ENCODE data around the gene WAS.

The WAS gene

DNA sequence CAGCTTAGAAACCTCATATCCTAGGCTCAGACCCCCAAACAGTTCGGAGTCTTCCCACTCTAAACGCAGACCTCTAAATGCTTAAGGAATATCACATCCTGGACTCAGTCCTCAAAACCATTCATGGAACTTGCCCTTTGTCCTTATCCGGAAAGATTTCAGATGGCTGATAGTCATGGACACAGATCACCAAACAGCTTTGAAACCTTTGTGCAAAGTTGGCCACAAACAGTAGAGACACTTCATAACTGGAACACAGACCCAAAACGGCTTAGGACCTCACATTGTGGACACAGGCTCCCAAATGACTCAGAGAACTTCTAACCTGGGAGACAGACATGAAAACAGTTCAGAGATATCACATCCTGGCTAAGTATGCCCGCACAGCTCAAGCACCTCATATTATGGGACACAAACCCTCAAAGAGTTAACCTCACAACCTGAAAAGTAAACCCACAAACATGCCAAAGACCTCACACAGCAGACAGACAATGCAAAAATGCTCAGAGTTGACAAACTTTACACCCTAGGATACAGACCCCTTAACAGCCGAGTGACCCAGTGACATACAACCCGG is 28.4 kb downstream of the WAS start:
- no peak for DNase-seq (ENCODE audit: low read depth in 2 of 2)

DNA sequence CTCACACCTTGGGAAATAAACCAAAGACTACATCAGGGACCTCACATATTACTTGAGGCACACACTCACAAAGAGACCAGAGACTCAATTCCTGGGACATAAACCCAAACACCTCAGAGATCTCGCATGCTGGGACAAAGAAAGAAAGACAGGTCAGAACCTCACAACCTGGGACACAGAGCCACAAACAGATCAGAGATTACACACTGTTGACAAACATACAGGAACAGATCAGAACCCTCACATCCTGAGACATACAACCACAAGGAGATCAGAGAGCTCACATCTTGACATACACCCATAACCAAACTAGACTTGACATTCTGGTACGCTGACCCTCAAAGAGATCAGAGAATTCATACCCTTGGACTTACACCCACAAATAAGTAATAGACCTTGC is 30.2 kb downstream of the WAS start:
- no peak for DNase-seq (ENCODE audit: low read depth in 2 of 2)

DNA sequence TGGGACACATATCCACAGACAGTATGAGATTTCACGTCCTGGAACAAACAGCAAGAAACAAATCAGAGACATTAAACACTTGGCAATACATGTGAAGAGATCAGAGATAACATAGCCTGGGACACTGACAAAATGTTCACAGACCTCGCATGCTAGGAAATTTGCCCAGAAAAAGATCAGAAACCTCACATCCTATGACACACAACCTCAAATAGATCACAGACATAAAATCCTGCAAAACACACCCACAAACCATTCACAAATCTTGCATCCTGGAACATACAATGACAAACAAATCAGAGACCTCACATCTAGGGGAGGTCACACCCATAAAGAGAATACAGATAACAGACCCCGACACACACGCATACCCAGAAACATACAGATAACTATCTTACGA is 31.0 kb downstream of the WAS start:
- DNase-seq (ENCODE audit: low read depth in 2 of 2): no peak

DNA sequence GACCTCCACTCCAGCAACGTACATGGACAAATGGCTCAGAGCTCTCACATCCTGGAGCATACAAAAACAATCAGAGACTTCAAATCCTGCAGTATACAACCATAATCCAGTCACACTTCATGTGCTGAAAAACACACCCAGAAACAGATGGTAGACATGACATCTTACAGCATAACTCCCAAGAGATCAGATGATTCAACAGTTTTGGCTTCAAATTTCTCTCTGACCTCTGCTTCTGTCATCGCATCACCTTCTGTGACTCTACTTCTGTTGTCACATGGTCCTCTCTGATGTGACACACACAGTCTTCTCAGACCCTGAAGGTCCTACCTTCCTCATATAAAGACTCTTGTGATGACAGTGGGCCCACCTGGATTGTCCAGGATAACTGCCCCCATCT is 31.5 kb downstream of the WAS start:
- no peak for DNase-seq (ENCODE audit: low read depth in 2 of 2)

- DNase-seq (ENCODE audit: low read depth in 2 of 2): no peak
Observed at GRCh38 chrX:48715876-48716502, 32.4 kb downstream of the WAS start.

GRCh38 chrX:48719958-48720357 is 36.4 kb downstream of the WAS start:
- no peak for DNase-seq (ENCODE audit: low read depth in 2 of 2)

DNA sequence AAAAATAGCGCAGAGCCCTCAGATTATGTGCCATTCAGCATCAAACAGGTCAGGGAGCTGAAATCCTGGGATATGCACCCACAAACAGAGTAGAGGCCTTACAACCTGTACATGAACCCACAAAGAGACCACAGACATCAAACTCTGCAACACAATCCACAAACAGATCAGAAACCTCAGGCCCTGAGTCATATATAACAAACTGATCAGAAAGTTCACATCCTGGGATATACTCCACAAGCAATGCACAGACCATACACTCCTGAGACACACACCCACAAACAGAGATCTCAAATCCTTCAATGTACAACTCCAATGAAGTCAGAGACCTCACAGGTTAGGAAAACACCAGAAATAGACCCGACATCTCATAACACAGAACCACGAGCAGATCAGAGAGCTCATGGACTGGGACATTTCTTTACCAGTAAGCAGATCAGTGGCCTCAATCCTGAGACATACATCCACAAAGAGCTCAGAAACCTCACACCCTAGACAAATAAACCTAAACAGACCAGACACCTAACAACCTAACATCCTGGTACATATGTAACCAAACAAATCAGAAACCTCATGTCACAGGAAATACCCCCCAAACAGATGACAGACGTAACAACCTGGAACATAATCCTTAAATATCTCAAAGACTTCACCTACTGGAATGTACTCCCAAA is 37.1 kb downstream of the WAS start:
- DNase-seq (ENCODE audit: low read depth in 2 of 2): no peak

DNA sequence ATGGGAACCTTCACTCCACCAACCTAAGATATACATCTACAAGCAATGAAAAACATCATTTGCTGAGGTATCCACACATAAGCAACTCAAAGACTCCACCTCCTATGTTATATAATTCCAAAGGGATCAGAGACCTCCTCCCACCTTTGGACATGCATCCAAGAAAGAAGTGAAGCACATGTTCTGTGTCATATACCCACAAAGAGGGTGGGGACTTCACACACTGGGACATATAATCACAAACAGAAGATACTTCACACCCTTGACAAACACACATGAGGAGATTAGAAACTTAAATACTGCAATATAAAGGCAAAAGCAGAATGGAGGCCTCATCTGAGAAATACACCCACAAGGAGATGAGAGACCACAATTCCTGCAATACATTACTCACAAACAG is 38.3 kb downstream of the WAS start:
- DNase-seq (ENCODE audit: low read depth in 2 of 2): no peak

- DNase-seq (ENCODE audit: low read depth in 2 of 2): no peak
Observed at GRCh38 chrX:48726596-48726995, 43.0 kb downstream of the WAS start.

GRCh38 chrX:48728653-48729052 is 45.1 kb downstream of the WAS start:
- no peak for DNase-seq (ENCODE audit: low read depth in 2 of 2)

DNA sequence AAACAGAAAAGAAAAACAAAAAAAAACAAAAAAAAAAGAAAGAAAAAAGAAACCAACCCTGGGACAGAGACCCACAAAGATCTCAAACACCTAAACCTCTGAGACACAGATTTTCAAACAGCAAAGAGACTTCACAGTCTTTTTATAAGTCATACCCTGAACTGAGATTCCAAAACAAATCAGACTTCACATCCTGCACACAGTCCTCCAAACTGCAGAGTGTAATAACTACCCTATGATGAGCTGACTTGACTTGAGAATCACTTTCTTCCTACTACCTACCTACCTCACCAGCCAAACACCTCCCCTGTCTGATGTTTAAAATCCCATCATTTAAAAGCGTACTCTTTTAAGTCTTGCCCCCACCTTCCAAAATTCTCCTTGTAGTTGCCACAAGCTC is 52.7 kb downstream of the WAS start:
- DNase-seq (ENCODE audit: low read depth in 2 of 2): no peak

DNA sequence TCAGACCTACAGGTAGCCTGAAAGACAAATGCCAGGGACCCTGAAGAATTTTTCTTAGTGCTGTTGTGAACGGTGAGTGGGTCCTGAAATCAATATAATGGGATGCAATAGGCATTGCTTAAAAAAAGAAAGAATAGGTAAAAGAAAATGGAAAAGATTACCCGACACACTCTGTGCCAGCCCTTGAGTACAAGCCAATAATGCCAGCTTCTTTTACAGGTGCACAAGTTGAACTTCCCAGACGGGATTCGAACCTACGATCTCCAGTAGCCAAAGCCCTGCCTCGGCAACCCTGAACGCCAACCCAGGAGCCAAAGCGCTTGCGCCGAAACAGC is 53.2 kb downstream of the WAS start:
- DNase-seq (ENCODE audit: low read depth in 2 of 2): no peak

DNA sequence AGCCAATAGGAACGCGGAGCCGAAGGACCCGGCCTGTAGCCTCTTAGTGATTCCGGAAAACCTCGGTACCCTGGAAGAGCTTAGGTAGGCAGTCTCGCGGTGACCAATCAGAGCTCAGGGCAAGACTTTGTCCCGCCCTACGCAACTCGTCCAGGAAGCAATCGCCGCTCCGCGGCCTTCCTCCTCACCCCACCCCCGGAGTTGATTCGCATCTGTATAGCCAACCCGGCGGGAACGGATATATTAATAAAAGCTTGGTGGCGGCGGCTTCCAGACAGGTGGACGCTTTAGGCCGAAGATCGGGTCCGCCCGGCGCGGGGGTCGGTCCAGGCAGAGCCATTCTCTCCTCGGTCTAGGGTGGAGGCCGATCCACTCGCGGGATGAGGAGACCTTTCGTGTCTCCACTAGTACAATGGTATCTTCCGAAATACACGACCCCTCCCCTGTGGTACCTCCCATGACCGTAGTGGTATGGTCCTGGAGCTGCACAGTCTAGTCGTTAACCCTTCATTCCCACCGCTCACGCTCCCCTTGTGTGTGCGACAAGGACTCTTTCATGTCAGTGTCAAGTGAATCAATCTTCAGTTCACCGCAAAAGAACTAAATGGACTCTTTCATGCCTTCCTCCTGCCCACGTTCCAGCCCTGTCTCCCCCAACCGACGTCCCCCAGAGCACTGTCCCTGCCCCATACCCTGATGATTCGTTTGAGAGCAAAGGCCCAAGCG is 53.8 kb downstream of the WAS start:
- peak; percentile 60 to 73 for DNase-seq (ENCODE audit: low read depth in 2 of 2)

- DNase-seq (ENCODE audit: low read depth in 2 of 2): no peak
Observed at GRCh38 chrX:48737940-48738339, 54.3 kb downstream of the WAS start.

Data from stimulated activated CD8-positive, alpha-beta memory T cell treated with anti-CD3 and anti-CD28 coated beads, Interleukin-2, amount 100 ng/mL, for 48 hours (primary cell).